Measurements from ENCODE around the gene CBY1.

CBY1 gene

GRCh38 chr22:38681582-38682335 lies 25.3 kb downstream of the CBY1 start, which contains the start of gene TOMM22:
TOMM22 (plus strand) TSS chr22:38681957; CDS start chr22:38681979, 22 bp downstream.
- Mint-ChIP-seq H3K4me1 (ENCODE audit: low read depth) (peaks cover 28% of the 10 kb centered on the region), H3K4me3 (peak within 1 kb of the TSS; percentile 100), H3K27ac (peak within 1 kb of the TSS; percentile 99), H3K27me3 (no peaks in the 10 kb centered on the region), H3K9me3 (no peaks in the 10 kb centered on the region), H3K36me3 (ENCODE audit: low read depth) (peaks cover 42% of the 10 kb centered on the region)

GRCh38 chr22:38684895-38685294 lies 28.5 kb downstream of the CBY1 start:
- peaks cover 71% of the 10 kb centered on the region for H3K36me3 Mint-ChIP-seq (ENCODE audit: low read depth)
- H3K4me1 Mint-ChIP-seq (ENCODE audit: low read depth): peaks cover 28% of the 10 kb centered on the region

GRCh38 chr22:38685761-38686160 lies 29.3 kb downstream of the CBY1 start:
- peaks cover 73% of the 10 kb centered on the region for H3K36me3 Mint-ChIP-seq (ENCODE audit: low read depth)
- H3K4me1 Mint-ChIP-seq (ENCODE audit: low read depth): peaks cover 28% of the 10 kb centered on the region
- H3K4me3 Mint-ChIP-seq: no peak overlapping the region
- H3K27me3 Mint-ChIP-seq: no peaks in the 10 kb centered on the region
- no peaks in the 10 kb centered on the region for H3K9me3 Mint-ChIP-seq
- no peak overlapping the region for H3K27ac Mint-ChIP-seq

More at GRCh38 chr22:38684895-38685294, 28.5 kb downstream of the CBY1 start:
- Mint-ChIP-seq H3K27me3 (no peaks in the 10 kb centered on the region), H3K9me3 (no peaks in the 10 kb centered on the region), H3K4me3 (no peak overlapping the region), H3K27ac (no peak overlapping the region)

GRCh38 chr22:38689651-38690050 lies 33.2 kb downstream of the CBY1 start:
- Mint-ChIP-seq H3K27me3 (no peaks in the 10 kb centered on the region), H3K4me1 (ENCODE audit: low read depth) (peaks cover 11% of the 10 kb centered on the region), H3K36me3 (ENCODE audit: low read depth) (peaks cover 75% of the 10 kb centered on the region), H3K4me3 (no peak overlapping the region), H3K9me3 (no peaks in the 10 kb centered on the region), H3K27ac (no peak overlapping the region)

GRCh38 chr22:38694049-38694448 lies 37.6 kb downstream of the CBY1 start:
- Mint-ChIP-seq H3K4me1 (ENCODE audit: low read depth) (peaks cover 52% of the 10 kb centered on the region), H3K27ac (no peak overlapping the region), H3K36me3 (ENCODE audit: low read depth) (peaks cover 76% of the 10 kb centered on the region), H3K27me3 (no peaks in the 10 kb centered on the region), H3K4me3 (no peak overlapping the region), H3K9me3 (no peaks in the 10 kb centered on the region)

GRCh38 chr22:38694940-38695339 lies 38.5 kb downstream of the CBY1 start:
- Mint-ChIP-seq H3K9me3 (no peaks in the 10 kb centered on the region), H3K27me3 (no peaks in the 10 kb centered on the region), H3K4me3 (peak overlapping the region; percentile 1), H3K27ac (peak overlapping the region; percentile 10), H3K4me1 (ENCODE audit: low read depth) (peaks cover 61% of the 10 kb centered on the region), H3K36me3 (ENCODE audit: low read depth) (peaks cover 76% of the 10 kb centered on the region)

GRCh38 chr22:38696606-38697424 lies 40.4 kb downstream of the CBY1 start:
- Mint-ChIP-seq H3K27ac (peak overlapping the region; percentile 86), H3K4me3 (peak overlapping the region; percentile 86), H3K4me1 (ENCODE audit: low read depth) (peaks cover 68% of the 10 kb centered on the region), H3K27me3 (no peaks in the 10 kb centered on the region), H3K36me3 (ENCODE audit: low read depth) (peaks cover 68% of the 10 kb centered on the region), H3K9me3 (no peaks in the 10 kb centered on the region)

- Mint-ChIP-seq H3K27ac (peak overlapping the region; percentile 86), H3K9me3 (no peaks in the 10 kb centered on the region), H3K27me3 (no peaks in the 10 kb centered on the region), H3K36me3 (ENCODE audit: low read depth) (peaks cover 63% of the 10 kb centered on the region), H3K4me1 (ENCODE audit: low read depth) (peaks cover 69% of the 10 kb centered on the region), H3K4me3 (peak overlapping the region; percentile 86)
Measured at GRCh38 chr22:38697425-38698089, 41.1 kb downstream of the CBY1 start.

- Mint-ChIP-seq H3K4me3 (peak overlapping the region; percentile 86), H3K9me3 (no peaks in the 10 kb centered on the region), H3K36me3 (ENCODE audit: low read depth) (peaks cover 54% of the 10 kb centered on the region), H3K27me3 (no peaks in the 10 kb centered on the region), H3K27ac (peak overlapping the region; percentile 94), H3K4me1 (ENCODE audit: low read depth) (peaks cover 65% of the 10 kb centered on the region)
Measured at GRCh38 chr22:38698407-38699094, 42.1 kb downstream of the CBY1 start.

- H3K27me3 Mint-ChIP-seq: no peaks in the 10 kb centered on the region
Measured at GRCh38 chr22:38699143-38699542, 42.7 kb downstream of the CBY1 start.

GRCh38 chr22:38699784-38700183 lies 43.3 kb downstream of the CBY1 start:
- peaks cover 69% of the 10 kb centered on the region for H3K4me1 Mint-ChIP-seq (ENCODE audit: low read depth)
- peak overlapping the region; percentile 94 for H3K27ac Mint-ChIP-seq
- peaks cover 44% of the 10 kb centered on the region for H3K36me3 Mint-ChIP-seq (ENCODE audit: low read depth)
- H3K4me3 Mint-ChIP-seq: peak overlapping the region; percentile 86
- no peaks in the 10 kb centered on the region for H3K9me3 Mint-ChIP-seq
- H3K27me3 Mint-ChIP-seq: no peaks in the 10 kb centered on the region

More at GRCh38 chr22:38699143-38699542, 42.7 kb downstream of the CBY1 start:
- Mint-ChIP-seq H3K4me1 (ENCODE audit: low read depth) (peaks cover 70% of the 10 kb centered on the region), H3K4me3 (peak overlapping the region; percentile 86), H3K27ac (peak overlapping the region; percentile 94), H3K36me3 (ENCODE audit: low read depth) (peaks cover 50% of the 10 kb centered on the region), H3K9me3 (no peaks in the 10 kb centered on the region)

GRCh38 chr22:38700270-38700788 lies 43.9 kb downstream of the CBY1 start:
- peak overlapping the region; percentile 86 for H3K4me3 Mint-ChIP-seq
- peaks cover 38% of the 10 kb centered on the region for H3K36me3 Mint-ChIP-seq (ENCODE audit: low read depth)
- peaks cover 69% of the 10 kb centered on the region for H3K4me1 Mint-ChIP-seq (ENCODE audit: low read depth)
- no peaks in the 10 kb centered on the region for H3K9me3 Mint-ChIP-seq
- peak overlapping the region; percentile 94 for H3K27ac Mint-ChIP-seq
- H3K27me3 Mint-ChIP-seq: no peaks in the 10 kb centered on the region

GRCh38 chr22:38700789-38701628 lies 44.6 kb downstream of the CBY1 start, which contains the start of gene JOSD1:
JOSD1 (minus strand) TSS chr22:38700943; CDS start chr22:38699987, 956 bp downstream.
- no peaks in the 10 kb centered on the region for H3K27me3 Mint-ChIP-seq
- H3K4me3 Mint-ChIP-seq: peak within 1 kb of the TSS; percentile 86
- peaks cover 68% of the 10 kb centered on the region for H3K4me1 Mint-ChIP-seq (ENCODE audit: low read depth)
- no peaks in the 10 kb centered on the region for H3K9me3 Mint-ChIP-seq
- H3K27ac Mint-ChIP-seq: peak within 1 kb of the TSS; percentile 99
- peaks cover 38% of the 10 kb centered on the region for H3K36me3 Mint-ChIP-seq (ENCODE audit: low read depth)
